Fibroblast of villous mesenchyme (primary cell): ENCODE data around the gene GTF2I. TPM values are rescaled to one million over a fixed set of nuclear protein-coding genes. Genes with fewer than 3 reads are reported as not detected.
"Not testable (repeated sequence)": the region's sequence is repeated elsewhere in the genome, so short reads cannot be mapped to it uniquely, and the experiment has no call there.

Experiments used
- DNase-seq: peaks from one replicate; pipeline ENCODE4 v3.0.0-alpha.2; 2010; ENCODE audit warnings: low read depth
- H3K4me3 ChIP-seq: 2 replicates; pipeline ENCODE4 v1.5.1; 2011; ENCODE audit warnings: low read depth, mild to moderate bottlenecking, low read length
- total RNA-seq: library from RNA; depleted of rRNA; stranded (reverse); fragments of >200 nt; gene quantifications from 2 replicates; pipeline ENCODE4 v1.2.3, GENCODE V29; 2012
- TF ChIP-seq, protein P1 (sequence below): IDR thresholded peaks from 2 replicates; pipeline ENCODE4 v1.5.1; 2012; ENCODE audit warnings: low read depth, mild to moderate bottlenecking, low read length; ENCODE audit not compliant: insufficient read depth

The GTF2I gene
- total RNA-seq, 1 donor, result 193 TPM

DNA sequence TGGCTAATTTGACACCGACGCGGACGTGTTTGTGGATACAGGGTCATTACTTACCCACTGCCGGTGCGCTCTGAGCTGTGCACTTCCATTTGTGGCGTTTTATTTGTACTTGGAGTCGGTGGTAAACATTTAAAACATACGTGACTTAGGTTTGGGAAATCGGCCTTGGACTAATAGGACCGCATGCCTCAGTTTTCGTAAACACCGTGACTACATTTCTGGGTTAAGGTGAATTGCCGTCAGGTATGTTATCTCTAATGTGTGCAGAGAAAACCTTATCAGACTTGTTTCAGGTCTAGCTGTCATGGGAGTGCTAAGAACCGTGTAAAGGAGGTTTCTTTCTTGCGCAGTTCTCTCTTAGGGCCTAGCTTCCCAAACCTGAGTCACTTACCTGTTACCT lies 64.6 kb downstream of the GTF2I start:
- H3K4me3 ChIP-seq, result no peak overlapping the region
- no peak for DNase-seq
- TF ChIP-seq, protein P1, sequence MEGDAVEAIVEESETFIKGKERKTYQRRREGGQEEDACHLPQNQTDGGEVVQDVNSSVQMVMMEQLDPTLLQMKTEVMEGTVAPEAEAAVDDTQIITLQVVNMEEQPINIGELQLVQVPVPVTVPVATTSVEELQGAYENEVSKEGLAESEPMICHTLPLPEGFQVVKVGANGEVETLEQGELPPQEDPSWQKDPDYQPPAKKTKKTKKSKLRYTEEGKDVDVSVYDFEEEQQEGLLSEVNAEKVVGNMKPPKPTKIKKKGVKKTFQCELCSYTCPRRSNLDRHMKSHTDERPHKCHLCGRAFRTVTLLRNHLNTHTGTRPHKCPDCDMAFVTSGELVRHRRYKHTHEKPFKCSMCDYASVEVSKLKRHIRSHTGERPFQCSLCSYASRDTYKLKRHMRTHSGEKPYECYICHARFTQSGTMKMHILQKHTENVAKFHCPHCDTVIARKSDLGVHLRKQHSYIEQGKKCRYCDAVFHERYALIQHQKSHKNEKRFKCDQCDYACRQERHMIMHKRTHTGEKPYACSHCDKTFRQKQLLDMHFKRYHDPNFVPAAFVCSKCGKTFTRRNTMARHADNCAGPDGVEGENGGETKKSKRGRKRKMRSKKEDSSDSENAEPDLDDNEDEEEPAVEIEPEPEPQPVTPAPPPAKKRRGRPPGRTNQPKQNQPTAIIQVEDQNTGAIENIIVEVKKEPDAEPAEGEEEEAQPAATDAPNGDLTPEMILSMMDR, result no peak

DNA sequence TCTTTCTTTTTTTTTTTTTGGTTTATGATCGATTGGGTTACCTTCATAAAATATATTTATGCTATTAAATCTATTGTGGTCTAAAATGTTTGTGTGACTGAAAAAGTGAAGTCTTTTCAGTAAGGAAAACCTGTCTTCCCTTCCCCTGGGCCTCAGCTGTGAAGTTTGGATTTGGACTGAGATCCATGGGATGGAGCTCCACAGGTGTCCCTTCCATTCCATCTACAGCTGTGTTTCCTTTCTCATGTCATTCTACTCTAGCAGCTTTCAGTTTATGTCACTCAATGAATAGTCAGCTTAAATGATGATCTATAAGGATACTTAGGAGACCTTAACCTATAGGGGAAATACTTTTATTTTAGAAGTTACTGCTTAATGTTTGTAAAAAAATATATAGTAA lies 68.3 kb downstream of the GTF2I start:
- DNase-seq, result no peak
- no peak overlapping the region for H3K4me3 ChIP-seq
- TF ChIP-seq, protein P1, result no peak

DNA sequence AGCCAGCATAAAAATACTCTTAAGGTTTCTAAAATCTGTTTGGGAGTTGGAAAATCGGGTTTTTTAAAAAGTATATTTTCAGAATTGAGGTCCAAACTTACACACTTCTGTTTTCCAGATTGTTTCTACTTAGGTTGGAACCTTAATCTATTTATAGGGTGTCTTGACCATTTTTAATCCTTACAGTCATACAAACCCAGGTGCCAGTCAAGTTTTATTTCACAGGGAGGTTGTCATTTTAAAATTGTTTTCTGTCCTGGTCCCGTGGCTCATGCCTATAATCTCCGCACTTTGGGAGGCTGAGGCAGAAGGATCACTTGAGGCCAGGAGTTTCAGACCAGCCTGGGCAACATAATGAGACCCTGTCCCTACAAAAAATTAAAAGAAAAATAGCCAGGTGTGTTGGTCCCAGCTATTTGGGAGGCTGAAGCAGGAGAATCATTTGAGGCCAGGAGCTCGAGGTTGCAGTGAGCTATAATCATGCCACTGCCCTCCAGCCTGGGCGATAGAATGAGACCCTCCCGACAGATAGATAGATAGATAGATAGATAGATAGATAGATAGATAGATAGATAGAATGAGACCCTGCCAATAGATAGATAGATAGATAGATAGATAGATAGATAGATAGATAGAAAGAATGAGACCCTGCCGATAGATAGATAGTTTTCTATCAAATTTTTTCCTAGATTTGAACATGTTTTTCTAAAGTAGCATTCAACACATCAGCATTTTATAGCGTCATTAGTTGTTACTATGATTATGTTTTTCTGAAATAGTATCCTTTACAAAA lies 69.0 kb downstream of the GTF2I start:
- no peak overlapping the region for H3K4me3 ChIP-seq
- TF ChIP-seq, protein P1, result no peak
- DNase-seq, result no peak

DNA sequence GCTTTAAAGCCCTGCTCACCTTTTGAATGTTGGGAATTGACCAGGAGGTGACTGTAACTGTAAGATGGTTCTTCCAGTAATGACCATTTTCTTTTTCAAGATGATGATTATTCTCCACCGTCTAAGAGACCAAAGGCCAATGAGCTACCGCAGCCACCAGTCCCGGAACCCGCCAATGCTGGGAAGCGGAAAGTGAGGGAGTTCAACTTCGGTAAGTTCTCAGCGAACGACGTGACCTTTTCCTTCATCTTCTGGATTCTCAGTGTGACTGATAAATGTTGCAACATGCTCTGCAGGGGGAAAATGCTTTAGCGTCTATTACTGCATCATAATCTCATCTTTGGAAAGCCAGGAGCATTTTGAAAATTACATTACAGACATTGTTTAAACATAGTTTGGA lies 71.2 kb downstream of the GTF2I start:
- not testable (repeated sequence) for DNase-seq, H3K4me3 ChIP-seq

DNA sequence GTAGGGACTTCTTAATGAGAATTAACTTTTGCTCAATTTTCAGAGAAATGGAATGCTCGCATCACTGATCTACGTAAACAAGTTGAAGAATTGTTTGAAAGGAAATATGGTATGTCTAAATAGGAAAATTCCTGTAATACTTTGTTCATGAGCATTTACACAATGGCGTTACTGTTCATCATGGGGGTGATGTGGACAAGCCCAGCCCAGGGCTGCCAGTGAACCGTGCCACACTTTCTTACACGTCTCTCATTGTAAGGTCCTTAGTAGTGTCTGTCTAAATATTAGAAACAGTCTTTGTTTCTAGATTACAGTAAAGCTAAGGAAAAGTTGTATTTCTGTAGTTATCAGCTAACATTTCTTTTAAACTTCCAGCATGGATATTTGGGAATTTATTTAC lies 72.7 kb downstream of the GTF2I start:
- DNase-seq, H3K4me3 ChIP-seq: not testable (repeated sequence)

- DNase-seq, H3K4me3 ChIP-seq: not testable (repeated sequence)
Observed at GRCh38 chr7:74739974-74740703, 82.6 kb downstream of the GTF2I start.

GRCh38 chr7:74743936-74744557 lies 86.5 kb downstream of the GTF2I start:
- DNase-seq, result not testable (repeated sequence)

GRCh38 chr7:74753921-74754482 lies 96.5 kb downstream of the GTF2I start:
- not testable (repeated sequence) for DNase-seq, H3K4me3 ChIP-seq

More at GRCh38 chr7:74743936-74744557, 86.5 kb downstream of the GTF2I start:
- H3K4me3 ChIP-seq, result not testable (repeated sequence)

DNA sequence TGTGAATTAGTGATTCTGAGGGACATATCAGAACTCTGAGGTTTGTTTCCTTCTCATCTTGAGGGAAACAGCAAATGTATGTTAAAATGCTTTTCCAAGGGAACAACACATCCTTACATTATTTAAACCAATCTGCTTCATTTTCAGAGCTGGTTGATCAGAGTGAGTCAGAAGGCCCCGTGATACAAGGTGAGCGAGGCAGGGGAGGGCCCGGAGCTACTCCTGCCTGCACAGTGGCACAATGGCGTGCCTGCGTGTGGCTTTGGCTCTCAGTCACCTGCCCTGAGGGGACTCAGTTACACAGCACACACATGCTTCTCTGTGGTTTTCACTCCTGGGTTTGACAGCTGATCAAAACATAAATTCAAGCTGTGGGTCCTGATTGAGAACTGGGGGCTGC lies 99.2 kb downstream of the GTF2I start:
- not testable (repeated sequence) for DNase-seq, H3K4me3 ChIP-seq

DNA sequence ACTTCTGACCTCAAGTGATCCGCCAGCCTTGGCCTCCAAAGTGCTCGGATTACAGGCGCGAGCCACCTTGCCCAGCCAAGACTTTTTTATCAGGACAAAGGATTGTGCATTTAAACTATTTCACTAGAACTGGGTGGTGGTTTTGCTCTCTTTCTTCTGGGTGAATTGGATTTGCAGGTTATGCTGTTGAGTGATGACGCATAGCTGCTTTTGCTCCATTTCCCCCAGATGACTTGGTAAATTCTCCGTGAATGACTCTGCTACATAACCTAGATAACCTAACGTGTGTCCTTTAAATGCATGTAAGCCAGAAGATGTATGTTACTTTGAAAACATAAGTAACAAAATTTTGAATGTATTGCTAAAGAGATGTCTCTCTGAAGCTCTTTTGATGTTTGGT lies 100.8 kb downstream of the GTF2I start:
- not testable (repeated sequence) for H3K4me3 ChIP-seq, DNase-seq

- not testable (repeated sequence) for H3K4me3 ChIP-seq, DNase-seq
Observed at GRCh38 chr7:74758982-74759381, 101.5 kb downstream of the GTF2I start.

- H3K4me3 ChIP-seq, DNase-seq: not testable (repeated sequence)
Observed at GRCh38 chr7:74765205-74765918, 107.8 kb downstream of the GTF2I start.

DNA sequence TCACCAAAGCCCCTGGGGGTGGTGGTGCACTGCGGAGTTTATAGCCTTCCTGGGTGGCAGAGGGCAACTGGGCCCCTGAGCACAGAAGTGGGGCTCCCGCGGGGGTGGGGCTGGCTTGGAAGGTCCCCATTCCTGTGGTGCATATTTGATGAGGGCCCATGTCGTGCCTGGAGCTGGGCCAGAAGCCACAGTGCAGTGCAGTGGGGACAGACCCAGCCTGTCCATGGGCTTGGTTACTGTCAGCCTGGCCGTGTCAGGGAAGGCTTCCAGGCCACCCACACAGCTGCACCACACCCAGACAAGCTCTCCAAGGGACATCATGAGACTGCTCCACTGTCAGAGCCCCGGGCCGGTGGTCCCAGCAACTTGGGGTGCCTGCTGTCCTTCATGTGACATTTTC lies 109.0 kb downstream of the GTF2I start:
- H3K4me3 ChIP-seq, result not testable (repeated sequence)

GRCh38 chr7:74766991-74767390 lies 109.5 kb downstream of the GTF2I start:
- not testable (repeated sequence) for DNase-seq, H3K4me3 ChIP-seq

More for the DNA sequence above, 109.0 kb downstream of the GTF2I start:
- not testable (repeated sequence) for DNase-seq
